Adipose tissue (tissue), 3 donors: ENCODE data around the gene FIBIN. TPM values are rescaled to one million over a fixed set of nuclear protein-coding genes. Genes with fewer than 3 reads are reported as not detected.

Experiments used
- H3K27ac ChIP-seq: one replicate; pipeline ENCODE4 v1.5.1; 2013; ENCODE audit warnings: low read depth, low read length
- WGBS, 3 donors: extraction: QIAGEN DNeasy Blood & Tissue Kit; methylation state at CpG; one replicate each; pipeline ENCODE4 v1.1.7; 2013; 5-methylcytosine and 5-hydroxymethylcytosine counted together
- polyA plus RNA-seq, 3 donors: library from polyadenylated mRNA; stranded (reverse); fragments of 200-250 nt; gene quantifications; one replicate each; pipeline ENCODE4 v1.2.3, GENCODE V29; 2013
- donor health status: healthy with polysubstance abuse.
- donor health status: Bipolar disorder and iron deficiency.
- donor health status: healthy.

Gene FIBIN
- polyA plus RNA-seq, 3 donors = 2.5 to 15.4 (median 6.0) TPM

DNA sequence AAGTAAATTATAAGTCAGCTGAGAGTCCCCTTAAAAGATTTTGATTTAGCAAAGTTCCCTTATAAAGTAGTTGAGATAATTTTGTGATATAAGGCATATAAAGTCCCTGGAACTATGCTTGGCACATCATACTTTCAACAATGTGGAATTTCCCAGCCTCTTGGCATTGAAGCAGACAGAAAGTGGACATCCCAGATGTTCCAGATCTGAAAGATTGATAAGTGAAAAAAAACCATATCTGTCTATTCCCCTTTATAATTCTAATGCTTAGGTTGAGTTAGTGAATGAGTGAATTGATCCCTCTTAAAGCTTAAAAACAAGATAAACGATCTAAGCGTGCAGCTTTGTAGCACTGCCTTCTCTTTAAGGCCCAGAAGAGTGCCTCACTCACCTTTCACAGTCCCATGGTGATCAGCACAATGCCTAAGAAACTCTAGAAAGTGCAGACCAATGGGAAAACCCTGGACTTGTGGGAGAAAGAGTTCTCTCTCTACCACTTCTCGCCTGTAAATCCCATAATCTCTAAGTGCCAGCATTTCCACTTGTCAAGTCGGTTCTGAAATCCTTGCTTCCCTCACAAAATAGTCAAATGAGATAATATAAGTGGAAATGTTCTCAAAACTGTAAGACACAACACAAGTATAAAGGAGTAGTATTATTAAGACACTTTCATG lies 17.8 kb downstream of the FIBIN start:
- WGBS, 3 donors = 59 to 70% (median 68%) methylated on average over 4 of the region's 4 CpGs
- no peak overlapping the region for H3K27ac ChIP-seq

DNA sequence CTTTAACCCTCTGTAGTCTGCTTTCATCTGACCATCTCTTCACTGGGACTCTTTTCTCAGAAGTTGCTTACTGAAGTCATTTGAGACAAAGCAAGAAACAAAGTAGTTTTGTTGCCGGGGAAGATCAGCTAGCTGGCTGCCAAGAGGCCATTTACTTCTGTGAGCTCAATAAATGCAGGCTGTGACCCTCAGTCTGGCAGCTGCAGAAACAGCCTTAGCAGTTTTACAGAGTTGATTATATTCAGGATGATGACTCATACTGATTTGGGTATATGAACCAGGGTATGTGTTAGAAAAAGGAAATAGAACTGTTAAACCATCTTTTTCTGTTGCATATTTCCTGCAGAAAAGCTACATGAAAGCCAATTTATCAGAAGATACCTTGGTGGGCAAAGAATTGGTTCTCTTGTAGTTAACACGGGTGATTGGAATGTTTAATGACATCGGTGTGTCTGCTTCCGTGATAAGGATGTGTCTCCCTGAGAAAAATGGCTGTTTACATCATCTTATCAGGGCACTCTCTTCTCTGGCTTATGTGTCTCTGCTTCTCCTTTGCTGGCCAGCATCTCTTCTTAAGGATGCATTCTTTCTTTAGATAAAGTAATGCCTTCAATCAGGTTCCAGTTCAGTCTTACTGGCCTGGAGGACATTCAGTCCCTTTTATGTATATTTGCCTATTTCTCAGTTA lies 18.5 kb downstream of the FIBIN start:
- 7 to 28% (median 24%) methylated on average over 4 of the region's 4 CpGs for WGBS, 3 donors
- no peak overlapping the region for H3K27ac ChIP-seq

DNA sequence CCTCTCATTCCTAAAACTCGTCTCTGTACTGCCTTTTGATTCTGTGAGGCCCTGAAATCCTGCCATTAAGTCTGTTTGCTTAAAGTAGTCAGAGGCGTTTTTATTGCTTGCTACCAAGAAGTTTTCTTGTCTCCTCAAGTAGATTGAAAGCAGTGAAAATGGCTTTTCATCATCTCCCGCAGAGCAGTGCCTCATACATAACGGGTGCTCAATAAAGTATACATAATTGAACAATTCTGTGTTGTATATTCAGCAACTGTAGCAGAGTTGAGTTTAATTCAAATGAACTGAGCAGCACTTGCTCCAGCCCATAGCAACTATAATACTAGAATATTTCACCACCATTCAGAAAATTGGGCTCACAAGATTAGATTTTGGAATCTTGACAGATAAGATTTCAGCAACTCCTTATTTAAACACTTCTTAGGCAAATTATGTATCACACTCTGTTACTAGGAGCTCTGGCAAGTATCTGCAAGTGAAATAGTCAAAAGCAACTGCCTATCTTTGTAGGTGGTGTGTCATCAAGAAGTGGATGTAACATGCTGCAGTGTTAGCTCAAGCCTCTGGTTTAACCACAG lies 20.0 kb downstream of the FIBIN start:
- H3K27ac ChIP-seq = no peak overlapping the region
- 49 to 74% (median 68%) methylated on average over 4 of the region's 4 CpGs for whole genome bisulfite sequencing, 3 donors

DNA sequence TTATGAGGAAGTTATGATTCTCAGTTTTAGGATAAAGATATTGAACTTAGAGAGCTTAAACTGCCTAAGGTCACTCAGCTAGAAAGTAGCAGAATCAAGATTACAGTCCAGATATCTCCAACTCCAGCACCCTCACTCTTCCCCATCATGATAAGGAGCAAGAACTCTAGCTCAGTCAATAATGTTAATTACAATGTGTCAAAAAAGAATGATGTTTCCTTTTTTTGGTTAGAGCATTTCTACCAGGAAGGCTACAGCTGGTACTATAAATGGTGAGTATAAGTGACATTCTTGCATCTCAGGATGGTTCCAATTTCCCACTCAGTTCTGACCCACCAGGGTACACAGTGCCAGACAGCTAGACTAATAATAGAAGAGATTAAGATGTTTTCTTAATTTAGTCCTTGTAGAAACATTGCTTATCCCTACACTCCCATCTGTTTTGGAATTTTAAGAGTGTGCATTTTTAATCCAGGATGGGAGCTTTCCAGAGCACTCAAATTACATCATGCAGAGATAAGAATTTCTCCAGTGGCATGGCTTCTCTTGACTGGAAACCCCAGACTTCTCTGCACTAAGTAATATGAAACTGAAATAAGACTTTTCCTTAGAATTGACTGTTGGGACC lies 25.1 kb downstream of the FIBIN start:
- no peak overlapping the region for H3K27ac ChIP-seq

DNA sequence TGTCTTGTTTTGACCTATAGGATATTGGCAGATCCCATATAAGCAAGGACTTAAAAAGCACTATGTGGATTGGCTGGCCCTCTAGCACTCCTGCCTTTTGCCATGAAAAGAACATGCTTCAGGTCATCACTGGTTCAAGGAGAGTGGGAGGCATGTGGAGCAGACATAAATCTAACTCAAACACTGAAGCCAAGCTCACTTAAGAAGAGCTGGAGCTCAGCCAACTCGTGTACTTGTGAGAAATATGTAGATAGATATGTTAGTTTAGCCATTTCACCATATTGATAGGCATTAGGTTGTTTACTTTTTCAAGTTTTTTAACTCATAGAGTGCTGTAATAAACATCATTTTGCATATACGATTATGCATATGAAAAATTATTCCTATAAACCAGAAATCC lies 26.8 kb downstream of the FIBIN start:
- WGBS, 3 donors = 42 to 56% (median 55%) methylated on average over 2 of the region's 2 CpGs
- H3K27ac ChIP-seq = no peak overlapping the region

DNA sequence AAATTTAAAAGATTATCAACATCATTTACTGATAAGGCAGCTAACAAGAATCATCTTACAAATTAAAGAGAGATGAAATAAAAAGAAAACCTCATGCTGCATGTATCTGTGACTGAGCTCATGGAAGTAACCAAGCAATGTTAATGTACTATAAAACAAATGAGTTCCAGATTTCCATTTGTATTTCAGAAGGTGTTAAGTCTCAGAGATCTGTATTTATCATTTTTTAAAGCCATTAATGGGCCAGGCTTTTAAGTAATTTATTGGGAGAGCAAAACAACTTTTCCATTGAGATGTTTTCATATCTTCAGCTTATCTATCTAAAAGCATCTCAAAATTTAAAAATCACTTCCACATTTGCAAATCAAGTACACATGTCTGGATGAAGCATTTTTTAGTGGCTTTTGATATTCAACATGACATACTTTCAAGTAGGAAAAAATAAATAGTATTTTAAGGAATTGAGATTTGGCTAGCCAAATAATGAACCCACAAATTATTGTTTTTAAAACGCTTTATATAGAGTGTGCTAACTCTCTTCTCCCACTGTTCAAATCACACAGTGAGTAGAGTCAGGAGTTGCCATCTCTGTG lies 28.8 kb downstream of the FIBIN start:
- no peak overlapping the region for H3K27ac ChIP-seq
- 43 to 73% (median 73%) methylated on average over 1 of the region's 1 CpG for WGBS, 3 donors

DNA sequence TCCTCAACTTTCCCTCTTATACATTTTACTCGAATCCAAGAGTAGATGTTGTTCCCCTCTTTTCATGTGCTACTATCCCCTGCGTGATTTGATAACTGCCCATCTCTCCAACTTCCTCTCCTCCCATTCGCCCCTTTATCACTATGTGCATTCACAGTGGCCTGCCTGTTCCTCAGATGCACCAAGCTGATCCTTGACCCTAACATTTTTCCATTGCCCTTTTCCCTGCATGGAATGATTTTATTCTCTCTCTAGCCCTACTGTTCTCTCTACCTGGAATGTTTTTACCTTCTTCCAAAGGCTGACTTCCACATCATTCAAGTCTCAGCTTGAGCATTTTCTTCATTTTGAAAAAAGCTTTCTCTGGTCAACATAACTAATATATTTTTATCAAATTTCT lies 31.0 kb downstream of the FIBIN start:
- H3K27ac ChIP-seq = no peak overlapping the region
- WGBS, 3 donors = 72 to 86% (median 85%) methylated on average over 3 of the region's 3 CpGs

DNA sequence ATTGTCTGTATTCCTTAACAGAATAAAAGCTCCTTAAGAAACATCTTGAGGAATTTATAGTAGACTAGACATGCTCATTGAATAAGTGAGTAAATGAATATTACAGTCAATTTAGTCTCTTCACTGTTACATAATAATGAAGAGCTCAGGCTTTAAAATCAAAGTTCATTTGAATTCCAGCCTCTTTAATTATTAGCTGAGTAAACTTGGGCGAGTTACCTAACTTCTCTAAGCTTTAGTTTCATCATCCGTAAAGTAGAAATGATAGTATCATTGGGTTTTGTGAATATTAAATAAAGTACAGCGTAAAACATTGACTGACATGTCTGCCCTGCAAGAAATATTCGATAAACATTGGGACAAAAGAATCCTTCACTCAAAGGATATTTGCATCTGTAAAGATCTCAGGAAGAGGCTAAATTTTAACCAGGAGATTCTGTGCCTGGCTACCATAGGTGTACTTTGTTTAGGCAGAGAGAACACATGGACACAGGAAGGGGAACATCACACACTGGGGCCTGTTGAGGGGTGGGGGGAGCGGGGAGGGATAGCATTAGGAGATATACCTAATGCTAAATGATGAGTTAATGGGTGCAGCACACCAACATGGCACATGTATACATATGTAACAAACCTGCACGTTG lies 31.5 kb downstream of the FIBIN start:
- no peak overlapping the region for H3K27ac ChIP-seq
- WGBS, 3 donors = 35 to 90% (median 82%) methylated on average over 6 of the region's 6 CpGs

DNA sequence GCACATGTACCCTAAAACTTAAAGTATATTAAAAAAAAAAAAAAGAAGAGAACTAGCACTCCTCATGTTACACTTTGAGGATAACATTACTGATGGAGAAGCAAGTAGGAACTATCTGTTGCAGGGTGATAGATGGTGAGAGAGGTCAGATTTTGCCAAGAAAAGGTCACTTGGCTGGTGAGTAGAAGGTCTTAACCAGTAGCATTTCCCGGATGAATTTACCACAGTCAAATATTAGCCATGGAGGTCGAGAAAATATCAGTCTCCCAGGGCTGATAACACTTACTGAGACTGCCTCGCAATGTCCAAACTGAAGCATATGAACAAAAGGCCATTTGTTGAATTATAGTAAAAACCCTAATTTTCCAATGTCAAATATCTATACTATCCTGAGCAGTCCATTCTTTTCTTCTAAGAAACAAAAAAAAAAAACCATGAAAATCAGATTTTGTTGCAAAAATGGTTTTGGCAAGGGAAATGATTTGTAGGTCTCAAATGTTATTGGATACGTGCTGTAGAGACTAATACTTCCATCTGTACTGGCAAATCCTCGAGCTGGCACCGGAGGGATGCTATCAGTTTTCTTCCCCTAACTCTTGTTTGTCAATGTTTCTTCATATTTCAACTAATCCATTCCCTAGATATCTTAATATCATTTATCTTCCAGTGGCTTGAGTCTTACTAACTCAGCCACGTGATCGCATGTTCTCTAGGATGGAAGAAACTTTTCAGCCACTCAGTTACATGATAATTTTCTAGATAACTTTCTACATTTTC lies 32.2 kb downstream of the FIBIN start:
- no peak overlapping the region for H3K27ac ChIP-seq
- 40 to 83% (median 83%) methylated on average over 8 of the region's 8 CpGs for WGBS, 3 donors

DNA sequence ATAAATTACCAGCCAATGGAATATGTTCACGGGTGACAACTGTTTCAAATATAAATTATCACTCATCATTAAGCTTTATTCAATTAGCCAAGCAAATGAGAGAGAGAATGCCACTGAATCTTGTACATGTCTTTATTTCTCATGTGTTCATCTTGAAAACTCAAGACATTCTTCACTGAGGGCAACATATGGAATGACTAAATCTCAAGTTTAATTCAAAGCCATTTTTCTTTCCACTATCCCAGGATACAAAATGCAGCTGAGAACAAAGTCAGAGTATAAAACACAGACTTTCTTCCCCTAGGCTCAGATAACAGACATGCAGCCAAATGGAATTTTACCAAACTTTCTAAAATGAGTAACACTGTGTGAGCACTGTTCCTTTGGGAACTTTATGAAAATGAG lies 34.7 kb downstream of the FIBIN start:
- WGBS, 3 donors = 53 to 54% (median 53%) methylated on average over 1 of the region's 1 CpG
- H3K27ac ChIP-seq = no peak overlapping the region

DNA sequence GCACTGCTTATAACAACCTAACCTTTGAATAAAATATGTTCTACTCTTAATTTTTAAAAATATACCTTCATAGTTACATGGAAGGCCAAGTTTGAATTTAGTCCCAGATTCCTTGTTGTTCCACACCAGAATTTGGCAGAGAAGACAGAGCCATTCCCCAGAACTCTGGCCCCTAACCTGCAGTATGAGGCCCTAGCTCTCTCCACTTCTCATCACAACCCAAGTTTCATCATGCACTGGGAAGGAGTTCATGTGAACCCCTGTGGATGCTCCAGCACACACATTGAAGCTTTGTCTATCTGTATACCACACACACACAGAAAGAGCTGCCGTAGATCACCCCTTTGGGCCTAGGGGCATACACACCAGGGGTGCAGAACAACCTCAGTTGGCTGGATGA lies 36.1 kb downstream of the FIBIN start:
- H3K27ac ChIP-seq = no peak overlapping the region
- 84 to 92% (median 91%) methylated on average over 1 of the region's 1 CpG for WGBS, 3 donors

DNA sequence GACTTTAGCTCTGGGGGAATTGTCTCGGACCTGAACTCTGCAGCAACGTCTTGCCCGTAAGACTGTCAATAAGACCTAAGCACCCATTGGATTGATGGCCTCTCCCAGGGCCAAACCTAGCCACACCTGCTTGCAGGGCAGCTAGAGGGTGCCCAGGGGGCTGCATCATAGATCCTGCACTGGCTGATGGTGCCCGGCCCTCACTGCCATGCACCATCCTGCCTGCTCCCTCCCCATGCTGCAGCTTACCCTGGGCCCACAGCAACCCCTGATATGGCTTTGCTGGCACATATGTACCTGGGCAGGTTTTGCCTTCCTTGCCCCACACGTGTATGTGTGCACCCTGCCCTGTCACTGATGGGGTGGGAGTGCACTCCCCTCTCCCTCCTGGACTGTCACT lies 37.8 kb downstream of the FIBIN start:
- H3K27ac ChIP-seq = no peak overlapping the region
- WGBS, 3 donors = 80 to 84% (median 83%) methylated on average over 5 of the region's 5 CpGs

DNA sequence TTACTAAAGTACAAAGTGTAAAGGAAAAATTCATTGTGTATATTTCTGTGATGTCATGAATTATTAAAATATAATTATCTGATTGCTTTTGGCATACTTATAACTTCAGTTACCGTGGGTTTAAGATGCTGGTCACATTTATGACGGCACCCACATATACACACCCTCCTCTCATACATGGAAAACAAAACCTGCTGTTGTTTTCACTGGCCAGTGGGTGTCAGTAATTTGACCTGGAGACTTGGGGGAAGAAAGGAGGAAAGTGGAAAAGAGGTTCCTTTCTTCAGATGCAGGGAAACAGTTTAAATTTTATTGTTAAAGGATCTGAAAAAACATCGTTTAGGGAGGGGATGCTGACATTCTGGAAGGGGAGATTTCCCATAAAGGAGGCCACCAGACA lies 46.0 kb downstream of the FIBIN start:
- no peak overlapping the region for H3K27ac ChIP-seq
- WGBS, 3 donors = 58 to 77% (median 73%) methylated on average over 3 of the region's 3 CpGs

DNA sequence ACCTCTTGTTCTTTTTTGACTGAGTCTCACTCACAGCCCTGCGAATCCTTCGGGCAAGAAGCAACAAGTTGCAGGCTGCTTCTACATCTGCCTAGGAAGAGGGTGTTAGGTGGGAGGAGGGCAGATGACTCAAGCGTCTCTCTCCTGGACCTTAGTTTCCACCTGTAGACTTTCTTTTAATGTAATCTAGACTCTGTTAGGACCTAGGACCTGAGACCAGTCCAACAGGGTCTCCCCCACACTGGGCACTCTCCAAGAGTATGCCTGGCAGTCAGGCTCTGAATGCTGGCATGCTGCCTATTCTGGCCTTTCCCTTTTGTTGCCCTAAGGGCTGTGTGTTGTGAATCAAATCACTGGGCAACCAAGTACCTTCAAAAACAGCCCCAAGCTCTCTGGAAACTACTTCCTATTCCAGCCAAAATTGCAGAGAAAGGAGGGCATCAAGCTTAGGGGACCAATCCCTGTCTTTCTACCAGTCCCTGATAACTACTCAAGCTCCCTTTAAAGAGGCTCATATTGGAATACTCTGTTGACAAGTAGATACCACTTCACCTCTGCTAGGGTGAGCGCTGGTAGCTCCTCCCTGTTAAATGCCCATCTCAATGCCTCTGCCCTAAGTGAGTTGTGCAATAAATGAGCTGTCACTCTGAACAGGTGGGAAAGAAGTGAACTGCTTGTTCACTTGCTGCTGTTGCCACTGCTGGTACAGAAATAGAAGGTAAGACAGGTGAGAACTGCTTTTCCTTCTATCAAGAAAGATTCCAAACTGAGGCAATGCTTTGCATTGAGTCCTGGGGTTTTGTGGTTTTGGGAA lies 46.6 kb downstream of the FIBIN start, which contains the start of gene BBOX1:
BBOX1 (plus strand) TSS at position 514 of the 814 bp plus-strand sequence. CDS start 14,616 bp downstream, outside the sequence.
- H3K27ac ChIP-seq = no peak within 1 kb of the TSS
- WGBS, 3 donors = 53 to 58% (median 57%) methylated on average over 4 of the region's 4 CpGs

DNA sequence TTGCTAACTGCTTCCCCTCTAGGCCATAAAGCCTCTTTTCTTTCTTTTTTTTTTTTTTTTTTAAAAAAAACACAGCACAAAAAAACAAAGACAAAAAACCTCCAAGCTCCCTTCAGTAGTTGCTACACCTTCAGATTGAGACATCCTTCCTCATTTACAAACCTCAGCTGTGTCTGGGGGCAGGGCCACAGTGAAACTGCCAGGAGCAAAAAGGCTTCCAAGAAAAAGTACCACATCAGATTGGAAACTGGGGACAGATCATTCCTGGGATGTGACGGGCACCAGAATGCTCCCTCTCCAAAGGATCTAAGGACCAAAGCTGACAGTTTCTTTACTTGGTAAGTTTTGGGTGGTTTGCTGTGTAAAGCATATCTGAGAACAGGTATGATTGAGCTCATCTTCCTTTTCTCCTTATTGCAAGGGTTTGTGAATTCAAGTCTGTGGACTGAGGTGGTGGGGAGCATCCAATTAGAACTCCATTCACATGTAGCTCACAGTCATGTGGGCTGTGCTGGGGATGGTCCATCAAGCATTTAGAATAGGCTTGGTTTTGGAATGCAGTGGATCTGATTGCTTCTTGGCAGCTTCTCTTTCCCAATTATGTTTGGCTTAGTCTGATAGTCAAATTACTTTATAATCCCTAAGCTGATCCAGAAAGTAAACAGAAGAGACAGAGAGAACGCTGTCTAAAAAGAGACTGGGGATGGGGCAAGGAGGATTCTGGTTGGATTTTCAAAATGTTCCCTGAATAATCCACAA lies 47.4 kb downstream of the FIBIN start:
- H3K27ac ChIP-seq = no peak overlapping the region

More for the DNA sequence above, 47.4 kb downstream of the FIBIN start:
- WGBS, 3 donors = 55 to 67% (median 65%) methylated on average over 2 of the region's 2 CpGs
